Measurements from ENCODE around the gene FAM43A. TPM values are rescaled to one million over a fixed set of nuclear protein-coding genes. Genes with fewer than 3 reads are reported as not detected.

The FAM43A gene
- total RNA-seq, 1 donor from 2014 or later = 2.9 TPM

DNA sequence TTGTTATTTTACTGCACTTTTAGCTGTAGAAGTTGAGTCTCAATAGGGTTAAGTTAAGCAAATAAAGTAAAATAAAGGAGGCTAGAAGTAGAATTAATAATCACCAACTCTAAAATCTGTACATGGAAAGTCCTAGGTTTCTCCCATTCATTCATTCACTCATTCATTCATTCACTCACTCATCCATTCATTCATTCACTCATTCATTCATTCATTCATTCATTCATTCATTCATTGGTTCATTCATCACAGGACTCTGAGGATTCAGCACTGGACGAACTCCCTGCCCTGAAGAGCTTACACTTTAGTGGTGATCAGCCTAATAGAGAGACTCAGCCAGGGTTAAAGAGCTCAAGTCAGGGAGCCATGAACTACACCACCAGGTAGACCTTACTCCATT lies 9.2 kb upstream of the FAM43A start:
- Histone ChIP-seq H3K36me3 (ENCODE audit: control insufficient read depth, insufficient read depth, low read length) (no peaks in the 10 kb centered on the region), H3K27me3 (ENCODE audit: control insufficient read depth, insufficient read depth, low read length) (no peaks in the 10 kb centered on the region), H3K4me3 (ENCODE audit: low read depth, low read length) (no peak overlapping the region)
- TF ChIP-seq, protein P1, sequence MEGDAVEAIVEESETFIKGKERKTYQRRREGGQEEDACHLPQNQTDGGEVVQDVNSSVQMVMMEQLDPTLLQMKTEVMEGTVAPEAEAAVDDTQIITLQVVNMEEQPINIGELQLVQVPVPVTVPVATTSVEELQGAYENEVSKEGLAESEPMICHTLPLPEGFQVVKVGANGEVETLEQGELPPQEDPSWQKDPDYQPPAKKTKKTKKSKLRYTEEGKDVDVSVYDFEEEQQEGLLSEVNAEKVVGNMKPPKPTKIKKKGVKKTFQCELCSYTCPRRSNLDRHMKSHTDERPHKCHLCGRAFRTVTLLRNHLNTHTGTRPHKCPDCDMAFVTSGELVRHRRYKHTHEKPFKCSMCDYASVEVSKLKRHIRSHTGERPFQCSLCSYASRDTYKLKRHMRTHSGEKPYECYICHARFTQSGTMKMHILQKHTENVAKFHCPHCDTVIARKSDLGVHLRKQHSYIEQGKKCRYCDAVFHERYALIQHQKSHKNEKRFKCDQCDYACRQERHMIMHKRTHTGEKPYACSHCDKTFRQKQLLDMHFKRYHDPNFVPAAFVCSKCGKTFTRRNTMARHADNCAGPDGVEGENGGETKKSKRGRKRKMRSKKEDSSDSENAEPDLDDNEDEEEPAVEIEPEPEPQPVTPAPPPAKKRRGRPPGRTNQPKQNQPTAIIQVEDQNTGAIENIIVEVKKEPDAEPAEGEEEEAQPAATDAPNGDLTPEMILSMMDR (IDR thresholded peaks at IDR 0.05; ENCODE audit: insufficient read depth, low read length, severe bottlenecking) = no peak
- DNase-seq (ENCODE audit: low read depth) = no peak
- no peak for FAIRE-seq

DNA sequence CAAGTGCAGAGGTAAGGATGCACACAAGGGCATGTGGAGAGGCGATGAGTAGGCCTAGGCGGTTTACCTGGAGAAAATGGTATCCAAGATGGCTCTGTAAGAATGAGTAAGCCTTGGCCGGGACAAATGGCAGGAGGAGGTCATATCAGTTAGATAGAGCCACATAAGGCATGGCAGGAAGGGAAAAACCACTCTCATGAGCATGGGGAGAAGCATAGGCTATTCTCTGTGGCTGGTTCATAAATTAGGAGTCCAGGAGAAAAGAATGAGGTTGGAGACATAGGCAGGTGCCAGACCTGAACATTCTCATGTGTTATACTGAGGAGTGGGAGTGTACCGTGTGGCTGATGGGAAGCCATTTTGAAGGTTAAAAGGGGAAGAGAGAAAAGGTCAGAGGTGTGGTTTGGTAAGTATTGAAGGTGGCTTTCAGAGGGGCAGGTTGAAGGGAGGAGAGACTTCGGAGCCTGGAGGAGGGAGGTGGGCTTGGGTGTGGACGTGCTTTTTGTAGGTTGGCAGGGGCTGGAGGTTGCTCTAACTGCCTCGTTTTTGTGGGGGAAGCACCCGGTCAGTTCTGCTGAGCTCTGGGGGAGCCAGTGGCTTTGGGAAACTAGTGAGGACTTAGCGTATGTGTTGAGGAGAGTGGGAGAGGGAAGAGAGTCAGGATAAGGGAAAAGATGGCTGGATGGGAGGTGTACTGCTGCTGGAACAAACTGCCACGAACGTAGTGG lies 4.6 kb upstream of the FAM43A start:
- TF ChIP-seq, protein P1 (IDR thresholded peaks at IDR 0.05; ENCODE audit: insufficient read depth, low read length, severe bottlenecking) = no peak
- FAIRE-seq (no peak), DNase-seq (ENCODE audit: low read depth) (no peak)
- H3K4me3 ChIP-seq (ENCODE audit: low read depth, low read length) = no peak overlapping the region
- H3K27me3 ChIP-seq (ENCODE audit: control insufficient read depth, insufficient read depth, low read length) = no peaks in the 10 kb centered on the region
- H3K36me3 ChIP-seq (ENCODE audit: control insufficient read depth, insufficient read depth, low read length) = no peaks in the 10 kb centered on the region

DNA sequence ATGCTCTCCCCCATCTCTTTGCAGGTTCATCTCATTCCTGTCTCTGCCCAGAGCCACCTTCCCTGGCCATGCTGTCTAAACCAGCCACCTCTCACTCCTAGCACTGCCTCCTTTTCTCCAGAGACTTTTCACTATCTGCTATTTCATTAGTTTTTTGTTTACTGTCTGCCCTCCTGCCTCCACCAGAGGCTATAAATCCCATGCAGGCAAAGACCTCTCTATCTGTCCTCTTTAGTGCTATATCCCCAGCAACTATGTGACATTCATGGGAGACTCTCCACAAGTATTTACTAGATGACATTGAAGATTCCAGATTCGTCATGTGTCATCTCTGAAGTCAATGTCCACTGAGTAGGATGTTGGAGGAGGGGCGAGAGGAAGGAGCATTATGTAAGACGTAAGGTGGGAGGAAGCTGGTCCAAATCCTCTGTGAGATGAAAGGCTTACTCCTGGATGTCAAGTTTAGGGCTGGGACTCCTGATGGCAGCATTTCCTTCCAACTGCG lies 3.4 kb upstream of the FAM43A start:
- H3K36me3 ChIP-seq (ENCODE audit: control insufficient read depth, insufficient read depth, low read length) = no peaks in the 10 kb centered on the region
- no peak for FAIRE-seq
- TF ChIP-seq, protein P1 (IDR thresholded peaks at IDR 0.05; ENCODE audit: insufficient read depth, low read length, severe bottlenecking) = no peak
- H3K27me3 ChIP-seq (ENCODE audit: control insufficient read depth, insufficient read depth, low read length) = no peaks in the 10 kb centered on the region
- no peak overlapping the region for H3K4me3 ChIP-seq (ENCODE audit: low read depth, low read length)
- no peak for DNase-seq (ENCODE audit: low read depth)

DNA sequence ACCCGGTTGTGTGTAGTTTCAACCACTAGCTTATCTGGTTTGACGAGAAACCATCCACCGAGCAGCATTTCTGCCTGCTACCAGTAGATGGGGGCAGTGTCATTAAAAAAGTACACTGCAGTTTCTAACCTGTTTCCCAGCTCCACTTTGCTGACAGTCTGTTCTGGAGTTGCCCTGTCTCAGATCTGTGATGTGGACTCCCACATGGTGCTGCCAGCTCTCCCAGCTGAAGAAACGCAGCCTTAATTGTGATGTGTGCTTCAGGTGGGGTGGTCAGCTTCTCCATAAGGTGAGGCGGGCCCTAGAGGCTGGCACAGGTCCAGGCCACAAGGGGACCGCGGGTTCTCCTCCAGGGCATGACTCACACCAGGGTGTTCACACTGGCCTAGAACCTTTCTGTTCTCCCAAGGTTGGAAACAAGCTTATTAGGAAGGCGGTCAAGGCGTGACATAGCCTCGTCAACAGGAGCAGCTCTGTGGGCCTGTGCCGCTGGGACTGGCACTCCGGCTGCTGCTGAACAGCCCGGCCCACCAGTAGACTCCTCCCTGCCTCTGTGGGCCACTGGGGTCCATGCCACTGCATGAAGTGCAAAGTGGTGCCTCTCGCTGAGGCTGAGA lies 2.9 kb upstream of the FAM43A start:
- TF ChIP-seq, protein P1 (IDR thresholded peaks at IDR 0.05; ENCODE audit: insufficient read depth, low read length, severe bottlenecking) = peak; percentile 90
- DNase-seq (ENCODE audit: low read depth) = peak; percentile 88
- H3K27me3 ChIP-seq (ENCODE audit: control insufficient read depth, insufficient read depth, low read length) = no peaks in the 10 kb centered on the region
- H3K4me3 ChIP-seq (ENCODE audit: low read depth, low read length) = no peak overlapping the region
- no peaks in the 10 kb centered on the region for H3K36me3 ChIP-seq (ENCODE audit: control insufficient read depth, insufficient read depth, low read length)
- FAIRE-seq = peak; percentile 96

DNA sequence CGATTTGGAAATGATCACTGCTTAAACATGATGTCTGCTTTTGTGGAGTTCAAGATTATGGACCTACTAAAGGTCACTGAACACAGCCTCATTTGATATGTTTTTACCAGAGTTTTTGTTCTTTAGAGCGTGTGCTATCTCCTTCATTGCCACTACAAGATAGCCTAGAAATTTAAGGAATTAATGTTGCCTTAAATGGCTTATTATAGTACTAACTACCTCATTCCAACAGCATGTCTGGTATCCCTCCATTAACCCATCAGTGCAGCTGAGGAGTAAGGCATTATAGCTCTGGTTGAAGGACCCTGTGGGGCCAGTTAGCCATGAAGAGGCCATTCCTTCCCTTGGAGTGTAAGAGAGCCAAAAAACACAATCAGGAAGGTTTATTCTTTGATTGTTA lies 2.3 kb upstream of the FAM43A start:
- FAIRE-seq = no peak
- TF ChIP-seq, protein P1 (IDR thresholded peaks at IDR 0.05; ENCODE audit: insufficient read depth, low read length, severe bottlenecking) = no peak
- Histone ChIP-seq H3K27me3 (ENCODE audit: control insufficient read depth, insufficient read depth, low read length) (no peaks in the 10 kb centered on the region), H3K36me3 (ENCODE audit: control insufficient read depth, insufficient read depth, low read length) (no peaks in the 10 kb centered on the region), H3K4me3 (ENCODE audit: low read depth, low read length) (no peak overlapping the region)
- no peak for DNase-seq (ENCODE audit: low read depth)

Data from bronchial epithelial cell (primary cell).